Thyroid gland (tissue), 4 donors: Measurements from ENCODE around the gene INAVA.

Source experiments
- POLR2A ChIP-seq, 2 donors: fragments of 450-650 bp; IDR thresholded peaks; one replicate each; pipeline ENCODE4 v1.6.1; 2017; ENCODE audit warnings: antibody characterized with exemption in 2 of 2, mild to moderate bottlenecking in 2 of 2, moderate library complexity in 1 of 2
- TF ChIP-seq, protein P1 (sequence below), 6 experiments: fragments of 200-600 bp in 3 of 6; fragments of 450-650 bp in 3 of 6; sonication (generic) in 3 of 6; IDR thresholded peaks; one replicate each; pipeline ENCODE4 v1.5.1; 2016 to 2019; ENCODE audit warnings: antibody characterized with exemption in 6 of 6, mild to moderate bottlenecking in 2 of 6, inconsistent platforms in 1 of 6, moderate library complexity in 1 of 6

DNA sequence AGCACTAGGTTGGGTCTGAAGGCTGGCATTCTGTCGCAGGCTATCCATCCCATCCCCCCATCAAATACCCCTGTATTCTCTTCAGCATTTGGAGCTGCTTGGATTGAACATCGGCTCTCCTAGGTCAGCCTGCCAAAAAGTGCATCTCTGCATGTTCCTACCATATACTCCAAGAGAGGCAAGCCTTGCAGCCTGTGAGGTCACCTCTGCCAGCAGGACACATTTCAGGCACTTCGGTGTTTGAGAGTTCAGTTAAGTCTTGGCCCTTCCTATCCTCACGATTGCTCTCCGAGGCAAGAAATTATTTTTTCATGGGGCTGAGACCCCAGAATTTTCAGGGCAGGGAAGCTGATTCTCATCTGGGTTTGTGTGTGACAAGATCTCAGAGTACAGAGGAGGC is 19.3 kb upstream of the INAVA start:
- no peak for TF ChIP-seq POLR2A (IDR thresholded peaks at IDR 0.05)
- TF ChIP-seq, protein P1, sequence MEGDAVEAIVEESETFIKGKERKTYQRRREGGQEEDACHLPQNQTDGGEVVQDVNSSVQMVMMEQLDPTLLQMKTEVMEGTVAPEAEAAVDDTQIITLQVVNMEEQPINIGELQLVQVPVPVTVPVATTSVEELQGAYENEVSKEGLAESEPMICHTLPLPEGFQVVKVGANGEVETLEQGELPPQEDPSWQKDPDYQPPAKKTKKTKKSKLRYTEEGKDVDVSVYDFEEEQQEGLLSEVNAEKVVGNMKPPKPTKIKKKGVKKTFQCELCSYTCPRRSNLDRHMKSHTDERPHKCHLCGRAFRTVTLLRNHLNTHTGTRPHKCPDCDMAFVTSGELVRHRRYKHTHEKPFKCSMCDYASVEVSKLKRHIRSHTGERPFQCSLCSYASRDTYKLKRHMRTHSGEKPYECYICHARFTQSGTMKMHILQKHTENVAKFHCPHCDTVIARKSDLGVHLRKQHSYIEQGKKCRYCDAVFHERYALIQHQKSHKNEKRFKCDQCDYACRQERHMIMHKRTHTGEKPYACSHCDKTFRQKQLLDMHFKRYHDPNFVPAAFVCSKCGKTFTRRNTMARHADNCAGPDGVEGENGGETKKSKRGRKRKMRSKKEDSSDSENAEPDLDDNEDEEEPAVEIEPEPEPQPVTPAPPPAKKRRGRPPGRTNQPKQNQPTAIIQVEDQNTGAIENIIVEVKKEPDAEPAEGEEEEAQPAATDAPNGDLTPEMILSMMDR (IDR thresholded peaks at IDR 0.05) = no peak
